T-helper 2 cell (primary cell): ENCODE data around the gene ARHGAP40.
"Not testable (repeated sequence)": the region's sequence is repeated elsewhere in the genome, so short reads cannot be mapped to it uniquely, and the experiment has no call there.

Experiments used
- DNase-seq, 5 experiments: peaks; one replicate each; pipeline versions ENCODE4 v3.0.0 to v3.0.0-alpha.2; 2012 to 2022

Gene ARHGAP40

DNA sequence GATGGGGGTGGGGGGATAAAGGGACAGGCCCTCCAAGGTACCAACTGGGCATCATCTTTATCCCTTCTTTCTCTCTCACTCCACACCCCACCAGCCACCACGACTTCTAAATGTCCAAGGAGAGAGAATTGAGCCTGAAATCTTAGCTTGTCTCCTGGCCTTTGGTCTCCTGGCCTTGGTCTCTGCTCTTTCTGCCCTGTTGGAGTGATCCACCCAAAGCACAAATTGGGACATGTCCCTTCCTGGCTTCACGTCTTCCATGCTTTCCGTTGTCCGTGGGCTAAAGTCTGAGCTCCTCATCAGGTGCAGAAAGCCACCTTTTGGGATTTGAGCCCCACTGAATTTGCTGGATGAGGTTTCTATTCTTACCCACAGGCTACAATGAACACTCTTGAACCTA lies 12.3 kb upstream of the ARHGAP40 start:
- no peak for DNase-seq

DNA sequence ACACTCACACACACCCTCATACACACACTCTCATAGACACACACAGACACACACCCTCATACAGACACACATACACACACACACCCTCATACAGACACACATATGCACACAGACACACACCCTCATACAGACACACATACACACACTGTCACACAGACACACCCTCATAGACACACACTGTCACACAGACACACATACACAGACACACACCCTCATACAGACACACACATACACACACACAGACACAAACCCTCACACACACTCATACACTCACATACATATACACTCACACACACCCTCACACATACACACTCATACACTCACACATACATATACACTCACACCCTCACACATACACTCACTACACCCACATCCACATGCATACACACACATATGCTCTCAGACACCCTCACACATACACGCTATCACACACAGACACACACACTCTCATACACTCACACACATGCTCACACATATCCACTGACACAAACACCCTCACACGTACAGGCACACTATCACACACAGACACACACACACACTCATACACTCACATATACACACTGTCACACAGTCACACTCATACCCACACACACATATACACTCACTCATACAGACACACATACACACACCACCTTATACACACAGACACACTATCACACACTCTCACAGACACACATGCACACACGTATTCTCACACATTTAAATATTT lies 11.5 kb upstream of the ARHGAP40 start:
- DNase-seq, result no peak

DNA sequence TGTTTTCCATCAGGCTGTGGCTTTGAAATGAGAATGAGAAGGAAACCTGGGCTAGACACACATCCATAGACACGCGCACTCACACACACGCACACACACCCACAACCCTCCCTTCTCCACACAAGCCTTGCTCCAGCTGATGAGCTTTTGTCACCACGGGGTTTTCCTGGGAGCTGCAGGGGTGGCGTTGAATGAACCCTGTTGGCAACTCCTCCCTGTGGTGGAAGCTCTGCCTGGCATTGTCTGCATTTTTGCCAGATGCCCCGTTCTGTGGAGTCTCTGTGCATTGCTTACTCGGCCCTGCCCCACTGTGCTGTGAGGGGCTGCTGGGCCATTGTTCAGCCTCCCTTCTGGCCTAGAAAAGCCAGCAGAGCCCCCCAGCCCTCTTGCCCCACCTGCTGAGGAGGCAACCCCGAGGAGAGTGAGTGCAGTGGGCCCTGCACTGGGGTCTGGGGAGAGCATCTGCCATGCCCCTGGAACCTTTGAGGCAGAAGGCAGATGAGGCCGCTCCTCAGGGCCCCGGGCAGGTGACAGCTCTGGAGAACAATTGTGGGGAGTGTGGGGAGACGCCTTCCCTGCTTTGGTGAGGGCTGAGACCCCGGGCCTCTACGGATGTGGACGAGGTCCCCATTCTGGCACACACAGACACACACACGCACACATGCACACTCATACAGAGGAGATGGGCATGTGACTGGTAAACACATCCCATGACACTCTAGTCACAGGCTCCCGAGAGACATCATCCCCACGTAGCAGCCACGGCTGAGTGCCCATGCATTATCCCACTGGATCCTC lies 10.7 kb upstream of the ARHGAP40 start:
- no peak for DNase-seq

DNA sequence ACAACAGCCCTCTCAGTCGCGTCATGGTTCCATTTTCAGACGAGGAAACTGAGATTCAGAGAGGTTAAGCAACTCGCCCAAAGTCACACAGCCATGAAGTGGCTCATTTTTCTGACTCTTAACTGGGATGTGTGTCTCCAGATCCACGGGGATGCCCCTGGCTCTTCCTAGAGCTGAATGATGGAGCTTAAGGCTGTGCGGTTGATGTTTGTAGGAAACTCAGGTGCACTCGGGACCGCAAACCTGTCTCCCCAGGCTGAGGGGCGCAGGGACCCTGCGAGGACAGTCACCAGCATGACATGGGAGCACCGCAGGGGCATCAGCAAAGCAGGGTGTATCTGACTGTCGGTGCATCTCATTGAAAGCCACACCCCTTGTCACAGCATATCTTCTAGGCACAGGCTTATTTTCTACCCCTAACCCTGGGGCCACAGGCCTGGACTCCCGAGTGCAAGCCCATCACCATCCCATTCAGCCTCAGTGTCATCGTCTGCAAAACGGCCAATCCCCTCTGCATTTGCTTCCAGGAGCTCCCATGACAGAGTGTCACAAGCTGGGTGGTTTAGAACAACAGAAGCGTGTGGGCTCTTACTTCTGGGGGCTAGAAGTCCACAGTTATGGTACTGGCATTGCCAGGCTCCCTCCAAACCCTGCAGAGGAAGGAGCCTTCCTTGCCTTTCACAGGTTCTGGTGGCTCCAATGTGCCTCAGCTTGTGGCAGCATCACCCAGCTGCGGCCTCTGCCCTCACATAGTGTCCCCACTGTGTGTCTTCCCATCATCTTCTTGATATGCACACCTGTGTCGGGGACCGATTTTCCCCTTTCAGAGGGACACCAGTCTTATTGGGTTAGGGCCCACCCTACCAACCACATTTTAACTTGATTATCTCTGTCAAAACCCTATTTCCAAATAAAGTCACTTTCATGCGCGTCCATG lies 9.9 kb upstream of the ARHGAP40 start:
- no peak for DNase-seq

DNA sequence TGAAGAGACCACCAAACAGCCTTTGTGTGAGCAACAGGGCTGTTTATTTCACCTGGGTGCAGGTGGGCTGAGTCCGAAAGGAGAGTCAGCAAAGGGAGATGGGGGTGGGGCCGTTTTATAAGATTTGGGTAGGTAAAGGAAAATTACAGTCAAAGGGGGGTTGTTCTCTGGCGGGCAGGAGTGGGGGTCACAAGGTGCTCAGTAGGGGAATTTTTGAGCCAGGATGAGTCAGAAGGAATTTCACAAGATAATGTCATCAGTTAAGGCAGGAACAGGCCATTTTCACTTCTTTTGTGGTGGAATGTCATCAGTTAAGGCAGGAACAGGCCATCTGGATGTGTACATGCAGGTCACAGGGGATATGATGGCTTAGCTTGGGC lies 9.2 kb upstream of the ARHGAP40 start:
- not testable (repeated sequence) for DNase-seq

DNA sequence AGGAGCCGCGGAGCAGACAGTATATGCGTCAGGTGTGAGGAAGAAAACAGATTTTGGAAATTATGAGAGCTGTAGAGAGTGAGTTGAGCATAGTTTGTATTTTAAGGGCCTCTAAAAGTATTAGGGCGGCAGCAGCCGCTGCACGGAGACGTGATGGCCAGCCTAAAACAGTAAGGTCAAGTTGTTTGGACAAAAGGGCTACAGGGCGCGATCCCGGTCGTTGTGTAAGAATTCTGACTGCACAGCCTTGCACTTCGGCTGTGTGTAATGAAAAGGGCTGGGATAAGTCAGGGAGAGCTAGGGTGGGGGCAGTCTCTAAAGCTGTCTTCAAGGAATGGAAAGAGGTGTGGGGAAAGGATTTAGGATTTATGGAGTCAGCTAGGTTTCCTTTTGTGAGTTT lies 7.3 kb upstream of the ARHGAP40 start:
- DNase-seq, result not testable (repeated sequence)

DNA sequence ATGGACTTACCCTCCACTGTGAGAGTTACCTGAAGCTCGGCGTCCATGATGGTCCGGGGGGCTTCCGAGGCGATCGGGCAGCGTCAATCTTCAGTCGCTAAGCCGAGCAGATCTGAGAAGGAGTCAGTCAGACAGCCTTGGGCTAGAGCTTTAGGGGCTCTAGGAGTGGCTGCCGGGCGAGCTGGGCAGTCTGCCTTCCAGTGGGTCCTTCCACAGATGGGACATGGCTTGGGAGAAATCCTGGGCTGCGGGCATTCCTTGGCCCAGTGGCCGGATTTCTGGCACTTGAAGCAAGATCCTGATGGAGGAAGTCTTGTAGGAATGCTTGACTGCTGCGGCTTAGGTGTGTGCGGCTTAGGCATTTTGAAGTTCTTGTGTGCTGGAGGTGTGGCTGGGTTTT lies 5.7 kb upstream of the ARHGAP40 start:
- not testable (repeated sequence) for DNase-seq

DNA sequence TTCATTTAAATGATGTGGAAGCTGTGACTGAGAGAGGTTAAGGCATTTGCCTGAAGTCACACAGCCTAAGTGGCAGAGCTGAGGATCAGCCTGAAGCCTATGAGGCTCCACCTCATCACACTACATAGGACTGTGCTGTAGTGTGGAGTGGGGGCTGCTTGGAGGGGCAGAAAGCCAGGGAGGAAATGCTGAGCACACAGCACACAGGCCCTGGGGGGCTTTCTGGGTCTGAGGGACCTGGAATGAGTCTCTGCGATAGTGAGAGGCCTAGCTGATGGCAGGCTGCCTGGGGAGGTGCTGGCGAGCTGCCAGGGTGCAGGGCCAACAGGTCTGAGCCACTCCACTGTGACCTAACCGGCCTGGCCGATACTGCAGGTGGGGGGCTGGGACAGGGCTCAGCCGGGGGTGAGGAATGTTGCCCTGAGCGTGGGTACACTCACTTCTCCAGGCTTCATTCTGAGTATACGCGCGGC lies 2.2 kb upstream of the ARHGAP40 start:
- DNase-seq, result no peak

DNA sequence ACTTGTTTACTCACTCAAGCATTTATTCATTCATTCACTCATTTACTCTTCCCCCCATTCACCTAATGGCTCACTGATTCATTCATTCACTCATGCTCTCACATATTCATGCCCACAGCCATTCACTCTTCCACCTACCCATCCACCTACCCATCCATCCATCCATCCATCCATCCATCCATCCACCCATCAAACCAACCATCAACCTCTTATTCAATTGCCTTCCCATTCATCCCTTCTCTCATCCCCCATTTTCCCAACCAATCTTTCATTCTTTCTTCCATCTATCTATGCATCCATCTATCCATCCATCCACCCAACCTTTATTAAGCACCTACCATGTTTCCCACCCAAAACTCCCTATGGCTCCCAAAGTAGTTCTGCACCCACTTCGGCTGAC lies 1.6 kb upstream of the ARHGAP40 start:
- no peak for DNase-seq

DNA sequence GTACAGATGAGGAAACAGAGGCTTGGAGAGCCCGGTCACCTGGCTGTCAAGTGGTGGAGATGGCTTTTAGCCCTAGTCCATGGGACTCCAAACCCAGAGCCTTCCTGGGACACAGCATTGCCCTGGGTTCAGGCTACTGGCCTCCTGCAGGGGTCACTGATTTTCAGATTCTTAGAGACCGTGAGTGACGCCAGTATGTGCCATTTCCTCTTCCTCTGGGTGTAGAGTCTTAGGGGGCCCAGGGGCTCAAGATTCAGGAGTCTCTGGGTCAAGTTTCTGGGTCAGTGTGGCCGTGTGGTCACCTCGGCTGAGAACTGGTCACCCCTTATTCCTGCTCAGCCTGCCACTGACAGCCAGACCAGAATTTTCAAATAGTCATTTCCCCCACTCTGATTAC lies 574 bp downstream of the ARHGAP40 start:
- DNase-seq, result no peak

DNA sequence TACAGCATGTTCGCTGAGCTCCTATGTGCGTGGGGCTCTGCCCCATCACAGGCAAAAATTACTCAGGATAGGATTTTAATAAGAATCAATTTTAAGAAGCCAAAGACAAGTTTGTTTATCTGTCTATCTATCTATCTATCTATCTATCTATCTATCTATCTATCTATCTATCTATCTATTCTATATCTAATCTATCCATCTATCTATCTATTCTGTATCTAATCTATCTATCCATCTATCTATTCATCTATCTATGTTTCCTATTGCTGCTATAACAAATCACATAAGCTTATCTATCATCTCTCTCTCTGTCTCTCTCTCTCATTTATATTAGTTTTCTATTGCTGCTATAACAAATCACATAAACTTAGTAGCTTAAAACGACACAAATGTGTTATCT lies 1.7 kb downstream of the ARHGAP40 start:
- DNase-seq, result no peak

DNA sequence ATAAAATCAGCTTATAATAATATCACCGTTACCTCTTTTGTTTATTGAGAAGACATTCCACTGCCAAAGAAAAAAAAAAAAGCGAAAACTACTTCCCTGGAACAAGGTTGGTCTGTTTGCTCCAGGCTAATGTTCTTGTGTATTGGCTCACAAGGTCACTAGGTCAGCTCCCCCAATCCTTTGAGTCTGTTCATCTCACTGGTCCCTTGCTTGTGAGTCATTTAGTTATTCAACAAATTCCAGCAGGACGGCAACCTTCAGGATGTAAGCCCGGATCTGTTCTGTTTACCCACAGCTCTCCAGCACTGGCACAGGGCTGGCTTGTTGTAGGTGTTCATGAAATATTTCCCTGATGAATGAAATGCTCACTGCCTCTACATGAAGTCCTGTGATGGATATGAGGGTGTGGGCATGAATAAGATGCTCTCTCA lies 3.3 kb downstream of the ARHGAP40 start:
- DNase-seq, result no peak

DNA sequence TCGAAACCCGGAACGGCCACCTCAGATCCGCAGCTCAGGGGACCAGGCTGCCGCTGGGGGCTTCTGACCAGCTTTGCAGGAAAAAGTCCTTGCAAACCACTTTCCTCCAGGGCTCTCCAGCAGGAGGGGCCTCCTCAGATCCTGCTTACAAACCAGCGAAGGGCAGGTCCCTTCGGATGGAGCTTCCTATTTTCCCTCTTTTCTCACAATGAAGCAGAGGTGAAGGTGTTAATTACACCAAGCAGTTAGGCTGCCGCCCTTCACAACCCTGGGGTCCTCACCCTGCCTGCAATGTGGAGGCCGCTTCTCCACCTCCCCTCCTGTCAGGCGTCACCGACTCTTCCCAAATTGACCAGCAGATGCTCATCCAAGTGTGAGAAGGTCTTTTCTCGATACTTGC lies 5.7 kb downstream of the ARHGAP40 start:
- no peak for DNase-seq

DNA sequence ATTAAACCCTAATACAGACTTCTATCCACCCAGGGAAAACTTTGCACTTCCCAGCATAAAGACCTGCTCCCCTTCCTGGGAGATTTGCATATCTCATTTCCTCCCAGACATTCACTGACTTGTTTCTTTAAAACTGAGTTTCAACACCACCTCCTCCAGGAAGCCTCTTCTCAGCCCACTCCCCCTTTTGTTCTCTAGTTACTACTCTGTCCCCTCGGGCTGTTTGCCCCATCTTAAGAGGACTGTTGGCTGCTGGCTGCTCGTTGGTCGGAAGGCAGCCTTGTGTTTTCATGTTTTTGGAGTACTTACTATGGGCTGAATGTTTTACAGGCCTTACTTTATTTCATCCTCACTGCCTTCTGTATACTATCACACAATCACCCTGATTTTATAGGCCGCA lies 6.6 kb downstream of the ARHGAP40 start:
- no peak for DNase-seq

DNA sequence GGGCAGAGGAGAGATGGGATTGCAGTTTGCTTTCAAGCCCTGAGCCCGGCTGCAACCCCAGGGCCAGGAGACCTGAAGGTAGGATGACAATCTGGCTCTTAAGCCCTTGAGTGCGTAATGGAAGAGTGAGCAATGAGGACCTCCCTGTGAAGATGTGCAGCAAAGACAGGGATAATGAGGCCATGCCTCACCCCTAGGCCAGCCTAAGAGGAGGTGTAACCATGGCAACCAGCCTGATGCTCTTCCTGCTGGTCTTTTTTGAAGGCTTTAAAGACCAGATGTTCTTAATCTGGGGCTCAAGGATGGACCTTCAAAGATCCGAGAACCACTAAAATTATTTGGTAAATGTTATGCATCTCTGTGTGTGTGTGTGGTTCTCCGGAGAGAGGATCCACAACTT lies 8.2 kb downstream of the ARHGAP40 start:
- DNase-seq, result no peak

DNA sequence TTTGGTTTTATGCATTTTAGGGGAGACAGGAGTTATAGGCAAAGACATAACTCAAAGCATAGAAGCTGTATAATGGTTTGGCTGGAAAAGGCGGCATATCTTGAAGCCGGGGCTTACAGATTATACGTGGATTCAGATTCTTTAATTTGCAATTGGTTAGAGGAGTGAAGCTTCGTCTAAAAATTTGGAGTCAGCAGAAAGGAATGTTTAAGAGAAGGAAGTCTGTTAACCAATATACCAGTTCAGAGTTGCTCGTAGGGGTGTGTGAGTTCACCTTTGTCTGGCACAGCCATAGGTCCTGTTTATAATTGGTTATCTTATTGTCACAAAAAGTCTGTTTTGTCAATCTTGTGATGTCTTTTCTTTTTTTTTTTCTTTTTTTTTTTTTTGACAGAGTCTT lies 8.9 kb downstream of the ARHGAP40 start:
- no peak for DNase-seq

DNA sequence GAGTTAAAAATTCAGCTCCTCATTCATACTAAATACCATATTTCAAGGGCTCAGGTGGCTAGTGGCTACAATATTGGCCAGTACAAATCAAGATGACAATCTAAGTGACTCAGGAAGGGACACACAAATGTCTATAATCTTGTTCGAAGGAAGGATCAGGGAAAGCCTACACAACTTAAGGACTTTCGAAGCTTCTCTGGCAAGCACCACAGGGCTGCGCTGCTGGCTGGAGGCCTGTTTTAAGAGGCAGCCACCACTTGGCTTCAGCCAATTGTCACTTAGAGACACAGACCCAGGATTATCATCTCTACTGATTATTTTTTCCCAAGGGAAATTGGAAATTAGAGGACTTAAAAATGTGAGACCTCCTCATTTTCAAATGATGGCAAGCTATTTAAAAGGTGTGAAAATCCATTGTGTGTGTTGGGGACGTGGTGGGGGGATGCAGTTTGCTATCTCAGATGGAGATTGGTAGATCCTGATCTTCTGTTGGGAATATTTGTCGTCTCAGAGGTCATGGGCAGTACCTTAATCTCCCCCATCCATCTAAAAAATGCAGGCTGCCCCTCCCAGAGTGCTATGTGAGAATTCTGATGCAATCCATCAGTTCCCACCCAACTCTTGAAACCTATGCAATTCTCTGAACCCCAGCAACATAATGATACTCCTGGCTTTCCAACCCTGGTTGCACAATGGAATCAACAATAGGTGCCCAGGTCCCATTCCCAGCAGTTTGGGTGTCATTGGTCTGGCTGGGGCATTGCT lies 11.3 kb downstream of the ARHGAP40 start:
- DNase-seq, result no peak

DNA sequence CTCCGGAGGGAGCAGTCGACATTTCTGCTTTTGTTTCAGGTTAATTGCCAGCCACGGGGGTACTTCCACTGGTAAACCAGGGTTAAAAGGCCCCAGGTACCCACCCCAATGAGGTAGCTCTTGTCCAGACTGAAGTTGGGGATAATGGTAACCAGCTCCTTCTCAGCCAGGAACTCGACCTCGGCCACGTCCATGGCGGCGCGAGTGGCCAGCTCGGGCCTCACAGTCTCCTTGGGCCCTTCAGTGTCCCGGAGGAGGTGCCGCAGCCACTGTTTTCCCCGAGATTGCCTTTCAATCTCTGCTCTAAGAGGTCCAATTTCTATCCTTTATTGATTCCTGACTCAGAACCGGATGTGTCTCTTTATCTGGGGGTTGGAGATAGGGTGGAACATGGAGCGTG lies 13.7 kb downstream of the ARHGAP40 start:
- no peak for DNase-seq

DNA sequence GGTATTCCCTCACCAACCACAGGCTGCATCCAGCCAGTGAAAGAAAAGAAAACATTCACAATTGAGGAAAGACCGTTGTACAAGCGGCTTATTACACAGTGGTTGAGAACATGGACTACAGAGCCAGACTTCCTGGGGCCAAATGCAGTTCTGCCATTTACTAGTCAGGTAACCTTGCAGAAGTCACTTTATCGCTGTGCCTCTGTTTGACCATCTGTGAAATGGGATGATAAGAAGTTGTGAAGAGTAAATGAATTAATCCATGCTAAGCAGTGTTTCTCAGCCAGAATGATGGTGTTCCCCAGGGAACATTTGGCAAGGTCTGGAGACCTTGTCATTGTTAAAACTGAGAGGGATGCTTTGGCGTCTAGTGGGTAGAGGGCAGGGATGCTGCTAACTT lies 14.8 kb downstream of the ARHGAP40 start:
- no peak for DNase-seq

DNA sequence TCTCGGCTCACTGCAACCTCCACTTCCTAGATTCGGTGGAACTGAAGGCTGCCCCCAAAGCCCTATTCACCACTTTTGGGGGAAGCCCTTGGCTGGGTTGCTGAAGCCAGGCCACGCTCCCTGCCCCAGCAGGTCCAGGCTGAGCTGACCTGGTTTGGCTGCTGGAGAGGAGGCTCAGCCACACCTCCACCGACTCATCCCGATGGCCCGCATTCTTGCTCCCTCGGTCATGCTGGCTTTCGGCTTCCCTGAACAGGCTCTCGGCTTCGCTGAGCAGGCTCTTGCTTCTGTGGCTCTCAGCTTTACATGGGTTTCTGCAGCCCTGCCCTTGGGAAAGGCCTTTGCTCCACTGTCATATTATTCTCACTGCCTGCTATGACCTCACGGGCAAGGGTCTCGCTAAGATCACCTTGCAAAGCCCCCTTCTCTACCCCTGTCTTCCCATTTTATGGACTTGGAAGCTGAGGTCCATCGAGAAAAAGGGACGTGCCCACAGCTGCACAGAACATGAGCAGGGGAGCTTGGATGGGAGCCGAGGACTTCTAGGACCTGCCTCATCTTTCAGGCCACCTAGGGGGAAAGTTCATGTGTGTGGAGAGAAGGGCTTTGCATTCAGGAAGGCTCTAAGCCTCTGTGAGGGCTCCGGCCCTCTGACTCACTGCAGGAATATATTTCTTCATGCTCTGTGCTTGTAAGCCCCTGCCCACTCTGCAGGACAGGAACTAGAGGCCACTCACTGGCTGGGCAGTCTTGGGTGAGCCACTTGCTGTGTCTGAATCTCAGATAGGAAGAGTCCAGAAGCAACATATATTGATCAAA lies 15.6 kb downstream of the ARHGAP40 start:
- no peak for DNase-seq

DNA sequence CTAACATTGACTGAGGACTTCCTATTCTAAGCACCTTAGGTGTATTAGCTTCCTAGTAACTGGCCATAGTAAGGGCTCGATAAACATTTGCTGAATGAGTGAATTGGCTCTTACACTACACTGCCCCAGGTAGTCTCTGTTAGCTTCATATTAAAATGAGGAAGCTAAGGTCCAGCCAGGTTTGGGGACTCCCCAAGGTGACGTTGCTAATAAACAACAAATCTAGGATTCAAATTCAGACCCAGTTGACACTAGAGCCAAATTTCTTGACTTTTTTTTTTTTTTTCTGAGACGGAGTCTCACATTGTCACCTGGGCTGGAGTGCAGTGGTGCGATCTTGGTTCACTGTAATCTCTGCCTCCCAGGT lies 16.2 kb downstream of the ARHGAP40 start:
- DNase-seq, result no peak

DNA sequence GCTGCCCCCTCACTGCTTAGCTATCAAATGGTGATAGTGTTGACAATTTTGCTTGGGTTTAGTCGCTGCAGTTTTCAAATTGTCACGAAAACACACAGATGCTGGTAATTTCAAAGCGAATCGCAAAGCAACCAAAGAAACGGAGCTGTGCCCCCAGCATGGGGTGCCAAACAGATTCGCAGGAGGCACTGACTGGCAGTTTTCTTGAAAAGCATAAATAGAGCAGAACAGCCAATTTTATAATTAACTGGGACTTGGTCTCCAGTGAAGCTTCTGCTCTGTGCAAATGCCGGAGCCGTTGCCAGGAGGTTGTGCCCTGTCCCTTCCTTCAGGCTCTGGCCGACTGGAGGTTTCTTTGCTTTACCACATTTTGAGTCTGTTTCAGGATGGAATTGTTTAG lies 18.8 kb downstream of the ARHGAP40 start:
- DNase-seq, result no peak
